Ovary (tissue), 3 donors: ENCODE data around the gene SPARCL1.

ENCODE experiments used
- EP300 ChIP-seq: sonication (generic); formaldehyde crosslinking; IDR thresholded peaks from one replicate; pipeline ENCODE4 v1.6.1; 2017; ENCODE audit warnings: antibody characterized with exemption
- POLR2A ChIP-seq: fragments of 450-650 bp; IDR thresholded peaks from one replicate; pipeline ENCODE4 v1.6.1; 2017; ENCODE audit warnings: antibody characterized with exemption, mild to moderate bottlenecking, moderate library complexity
- TF ChIP-seq, protein P1 (sequence below), 3 donors: fragments of 450-650 bp in 2 of 3; fragments of 200-600 bp in 1 of 3; IDR thresholded peaks; one replicate each; pipeline versions ENCODE4 v1.5.1 to v1.8.0; 2016 to 2022; ENCODE audit warnings: antibody characterized with exemption in 3 of 3, mild to moderate bottlenecking in 1 of 3
- donor health status: DM: no; HTN: no; CAD: no.

DNA sequence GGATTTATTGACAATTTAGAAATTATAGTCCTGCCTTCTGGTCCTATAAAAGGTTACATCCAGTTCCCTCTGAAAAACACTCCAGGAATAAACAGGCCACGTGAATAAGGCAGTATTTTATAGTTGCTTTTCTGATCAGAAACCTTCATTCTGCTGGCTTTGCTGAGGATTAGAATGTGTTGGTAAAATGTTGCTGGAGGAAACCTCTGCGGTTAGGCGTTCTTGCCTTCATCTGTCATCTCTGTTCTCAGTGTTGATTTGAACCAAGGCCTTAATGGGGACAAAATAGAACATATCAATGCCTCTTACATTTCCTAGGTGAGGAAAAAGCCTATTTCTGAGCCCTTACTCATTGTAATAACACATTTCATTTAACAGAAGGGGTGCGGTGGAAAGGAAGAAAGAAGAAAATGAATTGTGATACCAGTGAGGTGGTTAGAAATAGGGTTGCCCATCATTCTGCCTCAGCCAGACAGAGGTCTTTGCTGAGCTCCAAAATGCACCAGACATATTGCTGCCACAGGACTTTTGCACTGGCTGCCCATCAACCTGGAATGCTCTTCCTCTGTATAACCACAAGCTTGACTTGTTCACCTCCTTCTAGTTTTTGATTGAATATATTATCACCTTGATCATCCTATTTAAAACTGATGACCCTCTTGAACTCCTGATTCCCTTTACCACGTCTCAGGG, 18.0 kb upstream of the SPARCL1 start:
- TF ChIP-seq POLR2A: no peak
- TF ChIP-seq, protein P1, sequence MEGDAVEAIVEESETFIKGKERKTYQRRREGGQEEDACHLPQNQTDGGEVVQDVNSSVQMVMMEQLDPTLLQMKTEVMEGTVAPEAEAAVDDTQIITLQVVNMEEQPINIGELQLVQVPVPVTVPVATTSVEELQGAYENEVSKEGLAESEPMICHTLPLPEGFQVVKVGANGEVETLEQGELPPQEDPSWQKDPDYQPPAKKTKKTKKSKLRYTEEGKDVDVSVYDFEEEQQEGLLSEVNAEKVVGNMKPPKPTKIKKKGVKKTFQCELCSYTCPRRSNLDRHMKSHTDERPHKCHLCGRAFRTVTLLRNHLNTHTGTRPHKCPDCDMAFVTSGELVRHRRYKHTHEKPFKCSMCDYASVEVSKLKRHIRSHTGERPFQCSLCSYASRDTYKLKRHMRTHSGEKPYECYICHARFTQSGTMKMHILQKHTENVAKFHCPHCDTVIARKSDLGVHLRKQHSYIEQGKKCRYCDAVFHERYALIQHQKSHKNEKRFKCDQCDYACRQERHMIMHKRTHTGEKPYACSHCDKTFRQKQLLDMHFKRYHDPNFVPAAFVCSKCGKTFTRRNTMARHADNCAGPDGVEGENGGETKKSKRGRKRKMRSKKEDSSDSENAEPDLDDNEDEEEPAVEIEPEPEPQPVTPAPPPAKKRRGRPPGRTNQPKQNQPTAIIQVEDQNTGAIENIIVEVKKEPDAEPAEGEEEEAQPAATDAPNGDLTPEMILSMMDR (IDR thresholded peaks at IDR 0.05): no peak
- TF ChIP-seq EP300: no peak
